ENCODE results near the gene KLHL41.

The KLHL41 gene

GRCh38 chr2:169509298-169509885 lies at the start of gene KLHL41:
Gene KLHL41 (plus strand): TSS chr2:169509702. CDS start chr2:169509779, 77 bp downstream.
- no peak for DNase-seq (ENCODE audit: low spot score)

DNA sequence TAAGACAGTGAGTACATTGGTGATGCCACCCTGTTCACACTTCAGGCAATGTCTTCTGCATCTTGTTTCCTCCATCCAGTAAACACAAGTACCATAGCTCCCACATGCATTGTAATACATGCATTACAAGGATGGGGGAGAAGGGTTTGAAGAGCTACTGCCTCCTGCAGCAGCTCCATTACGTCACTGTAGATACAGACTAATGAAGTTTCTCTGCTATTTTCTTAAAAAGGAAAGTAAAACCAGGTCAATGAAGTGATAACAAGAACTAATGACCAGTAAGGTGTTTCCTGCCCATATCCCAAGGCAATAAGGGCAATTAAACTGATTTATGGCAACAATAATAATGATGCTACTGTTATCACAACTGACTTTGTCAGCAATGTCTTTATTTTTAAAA lies 48.4 kb upstream of the KLHL41 start:
- DNase-seq (ENCODE audit: low spot score) = no peak

DNA sequence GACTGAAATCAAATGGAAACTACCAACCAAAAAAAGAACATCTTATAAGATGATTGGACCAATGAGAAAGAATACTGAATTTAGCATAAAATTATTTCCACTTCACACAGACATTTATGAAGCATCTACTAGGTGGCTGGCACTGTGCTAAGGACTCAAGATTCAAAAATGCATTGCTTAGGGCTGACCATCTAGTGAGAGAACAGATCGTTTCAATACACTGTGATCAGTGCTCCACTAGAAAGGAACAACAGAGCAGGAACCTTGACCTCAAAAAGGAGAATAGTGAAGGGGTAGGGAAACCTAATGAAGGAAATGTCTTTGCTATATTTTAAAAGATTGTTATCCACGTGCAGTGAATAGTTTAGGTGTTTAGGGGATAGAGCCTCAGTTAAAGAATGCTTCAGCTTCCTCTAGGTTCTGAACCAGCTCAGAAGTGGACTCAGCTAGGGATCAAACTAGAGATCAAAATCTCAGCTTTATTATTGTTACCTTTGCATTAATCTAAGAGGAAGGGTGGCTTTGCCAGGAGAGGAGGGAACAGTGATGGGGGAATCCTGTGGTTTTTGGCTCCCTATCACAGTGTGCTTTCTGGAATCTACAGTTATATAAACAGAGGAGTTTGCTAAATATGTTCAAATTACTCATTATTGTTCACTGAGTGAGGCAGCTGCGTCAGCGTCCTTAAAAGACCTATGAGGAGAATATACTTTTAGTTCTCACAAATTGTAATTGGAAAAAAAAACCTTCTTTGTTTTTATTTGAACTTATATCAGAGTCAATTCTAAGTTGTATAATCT lies 46.4 kb upstream of the KLHL41 start:
- peak; percentile 30 for DNase-seq (ENCODE audit: low spot score)

DNA sequence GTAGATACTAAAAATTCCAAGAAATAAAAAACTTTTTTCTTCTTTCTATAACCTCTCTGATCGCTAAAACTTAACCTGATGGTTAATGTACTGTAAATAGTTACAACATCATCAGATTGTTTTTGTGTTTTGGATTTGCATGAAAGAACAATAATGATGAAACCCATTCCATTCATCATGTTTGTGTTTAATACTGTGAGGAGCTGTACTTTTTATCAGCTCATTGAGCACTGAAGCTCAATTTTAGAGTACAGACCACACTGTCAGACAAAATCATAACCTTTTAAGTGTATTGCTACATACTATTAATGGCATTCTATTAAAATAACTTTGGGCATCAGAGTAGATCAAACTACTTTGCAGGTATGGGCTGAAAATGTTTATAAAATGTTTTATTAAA lies 45.0 kb upstream of the KLHL41 start:
- DNase-seq (ENCODE audit: low spot score) = no peak

GRCh38 chr2:169464882-169465281 lies 44.6 kb upstream of the KLHL41 start:
- DNase-seq (ENCODE audit: low spot score) = no peak

DNA sequence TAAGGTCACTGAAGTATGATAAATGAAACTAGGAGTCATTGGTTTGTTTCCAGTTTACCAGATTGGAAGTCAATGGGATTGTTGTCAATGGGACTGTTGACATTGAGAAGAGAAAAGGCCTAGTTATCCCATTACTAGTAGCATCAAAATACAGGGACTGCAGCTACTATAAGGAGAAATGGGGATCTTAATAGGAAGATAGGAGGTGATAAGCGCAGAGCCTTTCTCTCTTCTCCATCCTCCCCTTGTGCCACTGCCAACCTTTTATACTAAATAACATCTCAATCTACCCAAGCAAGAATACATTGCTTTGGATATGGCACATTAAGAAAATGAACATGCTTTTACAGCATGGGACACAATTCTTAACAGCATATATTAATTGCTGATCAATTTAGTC lies 40.7 kb upstream of the KLHL41 start:
- DNase-seq (ENCODE audit: low spot score) = no peak

GRCh38 chr2:169469952-169470572 lies 39.4 kb upstream of the KLHL41 start:
- DNase-seq (ENCODE audit: low spot score) = no peak

- no peak for DNase-seq (ENCODE audit: low spot score)
These were observed 37.3 kb upstream of the KLHL41 start for GRCh38 chr2:169472249-169472648.

- no peak for DNase-seq (ENCODE audit: low spot score)
These were observed 33.0 kb upstream of the KLHL41 start for GRCh38 chr2:169476459-169476858.

DNA sequence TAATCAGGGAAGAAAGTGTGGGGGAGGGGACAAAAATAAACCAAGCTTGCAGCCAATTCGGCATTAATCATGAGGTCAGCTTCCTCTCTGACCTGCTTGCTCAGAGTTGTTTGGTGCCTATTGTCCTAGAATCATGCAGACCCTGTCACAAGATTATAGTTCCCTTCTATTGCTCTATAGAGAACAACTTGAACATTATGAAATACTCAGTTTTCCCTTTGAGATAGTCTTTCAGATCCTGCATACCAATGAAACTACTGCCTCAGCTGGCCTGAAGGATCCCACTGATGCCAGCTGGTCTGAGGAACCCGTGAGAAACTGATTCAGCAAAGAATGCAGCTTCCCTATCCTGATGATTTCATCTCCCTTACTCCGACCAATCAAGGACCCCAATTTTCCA lies 31.2 kb upstream of the KLHL41 start:
- peak; percentile 63 for DNase-seq (ENCODE audit: low spot score)

GRCh38 chr2:169478745-169479256 lies 30.7 kb upstream of the KLHL41 start:
- DNase-seq (ENCODE audit: low spot score) = no peak

DNA sequence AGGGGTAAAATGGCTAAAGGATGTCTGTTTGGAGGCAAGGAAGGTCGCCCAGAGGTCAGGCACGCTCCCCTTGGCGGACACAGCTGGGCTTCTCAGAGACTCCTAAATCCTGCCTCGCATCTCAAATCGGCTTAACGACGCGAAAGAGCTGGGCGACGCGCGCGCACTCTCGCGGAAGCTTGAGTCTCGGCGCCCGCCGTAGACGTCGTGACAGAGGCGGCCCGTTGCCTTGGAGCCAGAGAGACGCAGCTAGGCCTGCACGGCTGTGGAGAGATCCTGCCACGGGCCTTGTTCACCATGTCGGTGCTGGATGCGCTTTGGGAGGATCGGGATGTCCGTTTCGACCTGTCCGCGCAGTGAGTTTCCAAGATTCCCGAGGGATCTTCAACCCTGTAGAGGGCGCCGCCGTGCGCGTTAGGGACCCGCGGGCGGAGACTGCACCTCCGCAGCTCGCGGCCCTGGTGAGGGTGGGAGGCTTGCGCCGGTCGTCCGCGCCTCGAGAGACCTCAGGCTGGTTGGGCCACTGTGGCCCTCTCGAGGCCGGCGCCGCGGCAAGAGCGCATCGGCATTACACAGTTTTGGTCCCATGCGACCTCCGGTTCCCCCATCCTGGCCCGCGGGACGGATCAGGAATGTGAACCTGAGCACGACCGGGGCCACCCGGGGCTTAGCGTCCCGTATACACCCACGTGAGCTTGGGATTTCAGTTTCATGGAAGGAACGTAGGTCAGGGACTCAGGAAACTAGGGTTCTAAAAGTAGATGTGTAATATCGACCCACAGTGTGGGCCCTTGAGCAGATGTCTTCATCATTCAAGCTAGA lies 30.0 kb upstream of the KLHL41 start, which contains the start of gene BBS5:
BBS5 (plus strand) TSS at position 238 of the 822 bp plus-strand sequence; CDS start at position 298, 60 bp downstream.
- peak; percentile 76 for DNase-seq (ENCODE audit: low spot score)

DNA sequence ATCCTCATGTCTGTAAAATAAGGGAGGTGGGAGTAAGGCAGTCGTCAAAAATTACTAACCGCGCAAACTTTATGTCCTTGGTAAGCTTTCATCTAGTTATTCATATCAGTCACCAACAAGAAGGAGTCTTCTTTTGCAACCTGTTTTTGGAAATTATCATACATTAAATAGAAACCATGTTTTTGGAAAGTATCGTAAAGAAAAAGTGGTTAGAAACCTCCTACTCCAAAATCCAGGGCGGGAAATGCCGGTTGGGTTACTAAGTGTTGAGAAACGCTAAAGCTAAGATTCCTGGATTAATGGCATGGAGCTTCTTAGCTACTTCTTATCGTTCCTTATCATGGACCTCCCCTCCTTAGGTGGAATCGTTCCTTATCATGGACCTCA lies 29.4 kb upstream of the KLHL41 start:
- DNase-seq (ENCODE audit: low spot score) = no peak

GRCh38 chr2:169485650-169486138 lies 23.8 kb upstream of the KLHL41 start:
- DNase-seq (ENCODE audit: low spot score) = no peak

- no peak for DNase-seq (ENCODE audit: low spot score)
These were observed 23.0 kb upstream of the KLHL41 start for GRCh38 chr2:169486487-169486886.

DNA sequence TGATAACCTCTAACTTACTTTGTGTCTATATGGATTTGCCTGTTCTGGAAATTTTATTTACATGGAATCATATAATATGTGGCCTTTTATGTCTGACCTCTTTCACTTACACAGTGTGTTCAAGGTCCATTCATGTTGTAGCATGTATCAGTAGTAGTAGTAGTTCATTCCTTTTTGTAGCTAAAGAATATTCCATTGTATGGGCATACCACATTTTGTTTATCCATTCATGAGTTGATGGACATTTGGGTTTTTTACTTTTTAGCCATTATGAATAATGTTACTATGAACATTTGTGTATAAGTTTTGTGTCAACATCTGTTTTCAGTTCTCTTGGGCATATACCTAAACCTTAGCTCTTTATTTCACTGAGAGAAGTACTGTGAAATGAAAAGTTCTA lies 18.7 kb upstream of the KLHL41 start:
- no peak for DNase-seq (ENCODE audit: low spot score)

- no peak for DNase-seq (ENCODE audit: low spot score)
These were observed 18.1 kb upstream of the KLHL41 start for GRCh38 chr2:169491378-169491777.

DNA sequence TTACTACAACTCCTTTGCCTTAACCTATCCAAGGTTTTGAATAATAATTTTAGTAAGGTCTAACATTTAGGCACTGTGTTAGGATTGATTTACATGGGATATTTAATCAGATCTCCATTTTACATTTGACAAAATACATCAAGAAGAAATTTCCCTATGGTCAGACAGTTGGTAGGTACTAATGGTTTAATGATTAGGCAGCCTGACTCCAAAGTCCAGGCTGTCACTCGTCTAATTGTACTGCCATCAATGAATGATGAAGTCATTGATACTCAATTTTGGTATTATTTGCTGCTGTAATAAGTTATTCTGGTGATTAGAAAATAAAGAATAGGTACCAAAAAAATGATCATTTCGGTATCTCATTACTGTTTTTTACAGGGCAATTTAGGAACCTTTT lies 16.1 kb upstream of the KLHL41 start:
- DNase-seq (ENCODE audit: low spot score) = no peak

DNA sequence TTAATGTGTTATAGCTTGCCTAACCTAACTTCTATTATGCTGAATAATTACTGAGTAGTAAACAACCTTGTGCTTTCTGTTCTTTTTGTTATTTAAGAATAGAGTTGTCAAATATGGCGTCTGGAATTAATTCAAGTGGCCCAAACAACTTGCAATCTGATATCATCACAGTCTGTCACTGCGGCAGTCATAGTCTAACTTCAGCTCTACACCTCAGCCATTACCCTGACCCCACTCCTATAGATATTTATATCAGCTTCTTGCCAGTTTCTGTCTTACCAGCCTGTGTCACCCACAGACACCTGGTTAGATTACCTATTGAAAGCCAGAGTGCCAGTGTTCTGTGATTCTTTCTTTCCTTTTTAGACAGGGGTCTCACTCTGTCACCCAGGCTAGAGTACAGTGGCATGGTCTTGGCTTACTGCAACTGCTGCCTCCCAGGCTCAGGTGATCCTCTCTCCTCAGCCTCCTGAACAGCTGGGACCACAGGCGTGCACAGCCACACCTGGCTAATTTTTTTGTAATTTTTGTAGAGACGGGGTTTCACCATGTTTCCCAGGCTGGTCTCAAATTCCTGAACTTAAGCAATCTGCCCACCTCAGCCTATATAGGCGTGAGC lies 14.1 kb upstream of the KLHL41 start:
- no peak for DNase-seq (ENCODE audit: low spot score)

- no peak for DNase-seq (ENCODE audit: low spot score)
These were observed 4.9 kb upstream of the KLHL41 start for GRCh38 chr2:169504651-169505050.

DNA sequence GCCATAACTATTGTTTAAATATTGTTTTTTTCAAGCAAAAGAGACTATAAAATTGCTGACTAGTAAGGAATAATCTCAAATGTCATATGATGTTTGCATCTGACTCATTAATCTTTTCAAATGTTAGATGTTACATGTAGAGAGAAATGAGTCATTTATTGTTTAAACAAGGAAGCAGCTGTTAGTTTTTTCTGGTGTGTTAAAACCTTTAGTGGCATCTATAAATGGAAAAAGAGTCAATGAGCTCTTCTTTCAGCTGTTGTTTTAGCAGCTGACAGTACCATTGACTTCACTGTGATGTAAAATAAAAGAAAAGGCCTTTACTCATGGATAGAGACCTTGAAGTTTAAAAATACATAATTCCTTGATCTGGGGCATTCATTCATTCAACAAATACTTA lies 1.8 kb upstream of the KLHL41 start:
- DNase-seq (ENCODE audit: low spot score) = no peak

All from pons (tissue), 1 donor.